ENCODE measurements around the gene MAP3K9. TPM values are rescaled to one million over a fixed set of nuclear protein-coding genes. Genes with fewer than 3 reads are reported as not detected.

The MAP3K9 gene
- total and polyA plus RNA-seq, 10 of the 15 experiments (the other 5 are each of a cell fraction or from before 2014, with no cell fraction given), result 0.48 to 7.9 (median 2.9) TPM

GRCh38 chr14:70792939-70793338 lies 16.4 kb downstream of the MAP3K9 start (continued):
- no peak for TF ChIP-seq RELA (IDR thresholded peaks at IDR 0.05; ENCODE audit: borderline replicate concordance, partially characterized antibody)
- TF ChIP-seq ZBED1 (IDR thresholded peaks at IDR 0.05; ENCODE audit: borderline replicate concordance), result no peak
- no peak for TF ChIP-seq RFX5 (IDR thresholded peaks at IDR 0.05; ENCODE audit: low read depth, low read length)

- H2AFZ ChIP-seq (ENCODE audit: control insufficient read depth, low read depth, low read length), result no peak overlapping the region
- no peak for ATAC-seq
- H4K20me1 ChIP-seq (ENCODE audit: control insufficient read depth, insufficient read depth), result no peaks in the 10 kb centered on the region
- no peaks in the 10 kb centered on the region for H3K9me3 ChIP-seq (replicated peaks; ENCODE audit: control insufficient read depth, insufficient read depth, low read length)
- TF ChIP-seq ZNF207 (IDR thresholded peaks at IDR 0.05; ENCODE audit: borderline replicate concordance) (no peak), RBBP5 (conservative IDR thresholded peaks at IDR 0.05) (no peak), TAF1 (IDR thresholded peaks at IDR 0.05; ENCODE audit: borderline replicate concordance, low read depth, low read length) (no peak)
- 98% methylated on average over 7 of the region's 7 CpGs for WGBS (ENCODE audit: insufficient coverage, insufficient replicate concordance, low lambda C conversion rate, missing lambda C conversion rate)
- DNase-seq (ENCODE audit: low read depth, low spot score), result no peak
- peaks cover 0 to 4% of the 10 kb centered on the region in 2 experiments; a peak in 1 of 4 replicates for H3K36me3 ChIP-seq (ENCODE audit: control insufficient read depth in 2 of 2, insufficient read depth in 2 of 2, low read length in 1 of 2)
- H3K4me2 ChIP-seq (ENCODE audit: control insufficient read depth, insufficient read depth), result no peak overlapping the region
- 0 out of 2 replicates have a peak, but pooled peaks cover 2% of the 10 kb centered on the region for H3K79me2 ChIP-seq (ENCODE audit: control insufficient read depth, insufficient read depth, low read length)
- SMC1A ChIA-PET (ENCODE audit: uncharacterized antibody, unreplicated experiment), result no interaction called here
- no peaks in the 10 kb centered on the region for H3K4me1 ChIP-seq (ENCODE audit: control insufficient read depth, insufficient read depth, low read length)
- no peak overlapping the region for H3K4me3 ChIP-seq
- CTCF ChIA-PET, result no interaction called here
- H3K27me3 ChIP-seq (replicated peaks in 1 of 2; ENCODE audit: control insufficient read depth in 2 of 2, insufficient read depth in 2 of 2, low read length in 1 of 2), result no peaks in the 10 kb centered on the region
- FAIRE-seq, result no peak
- intact Hi-C loops (cut with micrococcal nuclease; ENCODE audit: unreplicated experiment) (no loop called here), in situ Hi-C loops (cut with MboI) (no loop called here)
- POLR2A ChIA-PET, result no interaction called here
- RAD21 ChIA-PET (ENCODE audit: unreplicated experiment), result no interaction called here
- no TSS peak for BruUV-seq (replicated peaks)
- H3K9ac ChIP-seq (ENCODE audit: control insufficient read depth, insufficient read depth, low read length), result no peak overlapping the region
- H3K27ac ChIP-seq (ENCODE audit: control insufficient read depth, insufficient read depth), result no peak overlapping the region
These were observed 17.3 kb downstream of the MAP3K9 start for GRCh38 chr14:70791971-70792370.

GRCh38 chr14:70789961-70790360 lies 19.4 kb downstream of the MAP3K9 start:
- ChIA-PET POLR2A (no interaction called here), RAD21 (ENCODE audit: unreplicated experiment) (no interaction called here), SMC1A (ENCODE audit: uncharacterized antibody, unreplicated experiment) (no interaction called here), CTCF (no interaction called here)
- Histone ChIP-seq H2AFZ (ENCODE audit: control insufficient read depth, low read depth, low read length) (no peak overlapping the region), H3K79me2 (ENCODE audit: control insufficient read depth, insufficient read depth, low read length) (no peaks in the 10 kb centered on the region), H3K27me3 (replicated peaks in 1 of 2; ENCODE audit: control insufficient read depth in 2 of 2, insufficient read depth in 2 of 2, low read length in 1 of 2) (no peaks in the 10 kb centered on the region), H3K4me3 (no peak overlapping the region), H3K9me3 (replicated peaks; ENCODE audit: control insufficient read depth, insufficient read depth, low read length) (no peaks in the 10 kb centered on the region), H4K20me1 (ENCODE audit: control insufficient read depth, insufficient read depth) (no peaks in the 10 kb centered on the region), H3K4me2 (ENCODE audit: control insufficient read depth, insufficient read depth) (no peak overlapping the region), H3K27ac (ENCODE audit: control insufficient read depth, insufficient read depth) (no peak overlapping the region), H3K4me1 (ENCODE audit: control insufficient read depth, insufficient read depth, low read length) (no peaks in the 10 kb centered on the region), H3K9ac (ENCODE audit: control insufficient read depth, insufficient read depth, low read length) (no peak overlapping the region), H3K36me3 (ENCODE audit: control insufficient read depth in 2 of 2, insufficient read depth in 2 of 2, low read length in 1 of 2) (no peaks in the 10 kb centered on the region; a peak in 1 of 4 replicates)
- no peak for FAIRE-seq
- WGBS (ENCODE audit: insufficient coverage, insufficient replicate concordance, low lambda C conversion rate, missing lambda C conversion rate), result 75% methylated on average over 4 of the region's 4 CpGs
- DNase-seq (ENCODE audit: low read depth, low spot score), result no peak
- no peak for ATAC-seq
- intact Hi-C loops (cut with micrococcal nuclease; ENCODE audit: unreplicated experiment), result no loop called here
- no TSS peak for BruUV-seq (replicated peaks)
- in situ Hi-C loops (cut with MboI), result no loop called here
- no peak for TF ChIP-seq PKNOX1 (IDR thresholded peaks at IDR 0.05)
- TF ChIP-seq KAT2A (conservative IDR thresholded peaks at IDR 0.05; ENCODE audit: control insufficient read depth, low read depth, low read length), result no peak
- TF ChIP-seq WRNIP1 (IDR thresholded peaks at IDR 0.05; ENCODE audit: borderline replicate concordance, low read depth, low read length), result no peak
- no peak for TF ChIP-seq NFYA (IDR thresholded peaks at IDR 0.05; ENCODE audit: borderline replicate concordance, low read depth, low read length)
- no peak for TF ChIP-seq RUNX3 (IDR thresholded peaks at IDR 0.05; ENCODE audit: low read length)
- TF ChIP-seq USF1 (IDR thresholded peaks at IDR 0.05; ENCODE audit: borderline replicate concordance, extremely low read length, insufficient read depth, low read depth, low read length), result no peak
- no peak for TF ChIP-seq ELK1 (IDR thresholded peaks at IDR 0.05; ENCODE audit: low read depth, low read length)
